Right lobe of liver (tissue), 6 donors: ENCODE measurements around the gene ITPRID2. TPM values are rescaled to one million over a fixed set of nuclear protein-coding genes. Genes with fewer than 3 reads are reported as not detected.
A peak's percentile ranks its signal among the peaks of the same experiment; 100 is the strongest.

Source experiments
- ATAC-seq, 4 donors: fragments of 200-7000 bp; cut with Tn5 transposase; one replicate each; pipeline ENCODE4 v1.9.1; 2020; ENCODE audit warnings: mild to moderate bottlenecking in 4 of 4, moderate library complexity in 4 of 4
- DNase-seq, 3 donors: peaks; one replicate each; pipeline ENCODE4 v3.0.0-alpha.2; 2020
- H3K27ac ChIP-seq, 3 donors: fragments of 200-600 bp; one replicate each; pipeline ENCODE4 v1.8.0; 2022
- H3K27me3 ChIP-seq, 2 donors: fragments of 200-600 bp; one replicate each; pipeline ENCODE4 v1.8.0; 2022
- H3K36me3 ChIP-seq, 4 donors: fragments of 200-600 bp; sonication (generic) in 1 of 4; one replicate each; pipeline versions ENCODE4 v1.5.1 to v1.8.0; 2017 to 2022; ENCODE audit warnings: control low read depth in 1 of 4
- H3K4me1 ChIP-seq, 4 donors: fragments of 200-600 bp; sonication (generic) in 1 of 4; one replicate each; pipeline versions ENCODE4 v1.5.1 to v1.8.0; 2017 to 2022; ENCODE audit warnings: control low read depth in 1 of 4
- H3K4me3 ChIP-seq, 3 donors: fragments of 200-600 bp; one replicate each; pipeline ENCODE4 v1.8.0; 2022
- H3K9me3 ChIP-seq, 4 donors: fragments of 200-600 bp; sonication (generic) in 1 of 4; one replicate each; pipeline versions ENCODE4 v1.5.1 to v1.8.0; 2017 to 2022; ENCODE audit warnings: control low read depth in 1 of 4
- POLR2A ChIP-seq: fragments of 450-650 bp; IDR thresholded peaks from one replicate; pipeline ENCODE4 v1.6.1; 2017; ENCODE audit warnings: antibody characterized with exemption, mild to moderate bottlenecking
- WGBS: methylation state at CpG from one replicate; pipeline ENCODE4 v1.1.6; 2018; ENCODE audit warnings: low coverage, low lambda C conversion rate; ENCODE audit not compliant: insufficient coverage; ENCODE audit errors: missing lambda C conversion rate; 5-methylcytosine and 5-hydroxymethylcytosine counted together
- intact Hi-C, 2 donors: fragments of 100-400 bp; cut with DNase I; formaldehyde crosslinking; loops; one replicate each; pipeline versions ENCODE4 v1.11.2 to v1.14.1; 2022
- total RNA-seq, 6 experiments: library from RNA; depleted of rRNA in 2 of 6; stranded (reverse); fragments of >200 nt in 2 of 6; fragmentation: NEBNext Ultra II Directional in 3 of 6; extraction: Animal tissue kit (Norgen Biotek cat#: 25700) in 3 of 6; gene quantifications; one replicate each; pipeline versions ENCODE4 v1.1.0 to v1.2.4, GENCODE V29; 2016 to 2023
- TF ChIP-seq, protein P1 (sequence below), 4 donors: fragments of 200-600 bp in 3 of 4; fragments of 450-650 bp in 1 of 4; IDR thresholded peaks; one replicate each; pipeline versions ENCODE4 v1.5.1 to v1.8.0; 2016 to 2022; ENCODE audit warnings: antibody characterized with exemption in 4 of 4, mild to moderate bottlenecking in 2 of 4
- donor health status: DM: no; HTN: yes; CAD: no.
- donor health status: DM: no; HTN: no; CAD: no.
- donor health status: DM: no; HTN: no; CAD: no.
- donor health status: DM: no; HTN: yes; CAD: no.
- donor health status: DM: no; HTN: yes; CAD: no.

The ITPRID2 gene
- total RNA-seq, 6 experiments from 2014 or later, result 49.4 to 129 (median 74.5) TPM

DNA sequence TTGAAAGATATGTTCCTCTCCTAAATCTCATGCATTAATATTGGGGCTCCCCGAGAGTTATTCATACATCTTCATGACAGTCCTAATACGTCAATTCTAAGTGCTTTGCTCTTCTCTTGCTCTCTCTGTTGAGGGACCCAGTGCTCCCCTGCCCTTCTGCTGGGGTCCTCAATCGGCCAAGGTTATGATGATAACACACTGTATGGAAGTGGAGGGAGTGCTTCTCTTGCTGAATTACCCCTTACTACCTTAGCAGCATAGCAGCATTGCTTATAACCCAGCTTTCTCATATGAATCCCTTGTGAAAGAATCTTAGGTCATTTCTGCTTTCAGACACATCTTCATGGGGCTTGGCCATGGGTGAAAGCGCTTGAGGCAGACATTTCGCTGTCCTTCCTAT is 43.2 kb downstream of the ITPRID2 start:
- Histone ChIP-seq H3K4me1 (no peaks in the 10 kb centered on the region), H3K9me3 (no peaks in the 10 kb centered on the region), H3K36me3 (peaks cover 0 to 11% (median 0%) of the 10 kb centered on the region in 4 donors), H3K27me3 (no peaks in the 10 kb centered on the region), H3K27ac (no peak overlapping the region), H3K4me3 (no peak overlapping the region)
- no peak for DNase-seq
- intact Hi-C loops, result no loop called here
- ATAC-seq, result no peak
- 87% methylated on average over 5 of the region's 5 CpGs for WGBS
- TF ChIP-seq, protein P1, sequence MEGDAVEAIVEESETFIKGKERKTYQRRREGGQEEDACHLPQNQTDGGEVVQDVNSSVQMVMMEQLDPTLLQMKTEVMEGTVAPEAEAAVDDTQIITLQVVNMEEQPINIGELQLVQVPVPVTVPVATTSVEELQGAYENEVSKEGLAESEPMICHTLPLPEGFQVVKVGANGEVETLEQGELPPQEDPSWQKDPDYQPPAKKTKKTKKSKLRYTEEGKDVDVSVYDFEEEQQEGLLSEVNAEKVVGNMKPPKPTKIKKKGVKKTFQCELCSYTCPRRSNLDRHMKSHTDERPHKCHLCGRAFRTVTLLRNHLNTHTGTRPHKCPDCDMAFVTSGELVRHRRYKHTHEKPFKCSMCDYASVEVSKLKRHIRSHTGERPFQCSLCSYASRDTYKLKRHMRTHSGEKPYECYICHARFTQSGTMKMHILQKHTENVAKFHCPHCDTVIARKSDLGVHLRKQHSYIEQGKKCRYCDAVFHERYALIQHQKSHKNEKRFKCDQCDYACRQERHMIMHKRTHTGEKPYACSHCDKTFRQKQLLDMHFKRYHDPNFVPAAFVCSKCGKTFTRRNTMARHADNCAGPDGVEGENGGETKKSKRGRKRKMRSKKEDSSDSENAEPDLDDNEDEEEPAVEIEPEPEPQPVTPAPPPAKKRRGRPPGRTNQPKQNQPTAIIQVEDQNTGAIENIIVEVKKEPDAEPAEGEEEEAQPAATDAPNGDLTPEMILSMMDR (IDR thresholded peaks at IDR 0.05), result no peak
- TF ChIP-seq POLR2A, result no peak

DNA sequence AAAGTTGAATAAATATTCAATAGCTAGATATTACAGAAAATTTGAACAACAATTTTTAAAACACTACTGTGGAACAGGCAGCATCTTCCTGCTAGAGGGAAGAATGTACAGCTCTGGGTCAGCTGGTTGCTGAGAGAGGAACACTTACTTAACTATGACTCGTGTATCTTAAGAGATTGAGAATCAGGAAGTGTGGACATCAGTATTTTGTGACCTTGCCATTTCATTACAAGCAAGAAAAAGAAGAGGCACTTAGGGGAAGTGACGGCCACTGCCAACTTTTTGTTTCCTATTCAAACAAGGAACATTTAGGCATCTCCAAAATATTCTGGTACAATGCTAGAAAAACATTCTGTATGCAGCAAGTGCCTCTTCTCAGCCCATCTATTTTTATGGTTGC is 45.9 kb downstream of the ITPRID2 start:
- Histone ChIP-seq H3K4me3 (no peak overlapping the region), H3K27me3 (no peaks in the 10 kb centered on the region), H3K4me1 (no peaks in the 10 kb centered on the region), H3K36me3 (no peaks in the 10 kb centered on the region), H3K9me3 (no peaks in the 10 kb centered on the region), H3K27ac (no peak overlapping the region)
- no peak for DNase-seq
- peak; percentile 62 to 74 (median 66) for ATAC-seq
- TF ChIP-seq, protein P1 (IDR thresholded peaks at IDR 0.05), result no peak
- no peak for TF ChIP-seq POLR2A
- intact Hi-C loops, result no loop called here
- 36% methylated on average over 2 of the region's 2 CpGs for WGBS

DNA sequence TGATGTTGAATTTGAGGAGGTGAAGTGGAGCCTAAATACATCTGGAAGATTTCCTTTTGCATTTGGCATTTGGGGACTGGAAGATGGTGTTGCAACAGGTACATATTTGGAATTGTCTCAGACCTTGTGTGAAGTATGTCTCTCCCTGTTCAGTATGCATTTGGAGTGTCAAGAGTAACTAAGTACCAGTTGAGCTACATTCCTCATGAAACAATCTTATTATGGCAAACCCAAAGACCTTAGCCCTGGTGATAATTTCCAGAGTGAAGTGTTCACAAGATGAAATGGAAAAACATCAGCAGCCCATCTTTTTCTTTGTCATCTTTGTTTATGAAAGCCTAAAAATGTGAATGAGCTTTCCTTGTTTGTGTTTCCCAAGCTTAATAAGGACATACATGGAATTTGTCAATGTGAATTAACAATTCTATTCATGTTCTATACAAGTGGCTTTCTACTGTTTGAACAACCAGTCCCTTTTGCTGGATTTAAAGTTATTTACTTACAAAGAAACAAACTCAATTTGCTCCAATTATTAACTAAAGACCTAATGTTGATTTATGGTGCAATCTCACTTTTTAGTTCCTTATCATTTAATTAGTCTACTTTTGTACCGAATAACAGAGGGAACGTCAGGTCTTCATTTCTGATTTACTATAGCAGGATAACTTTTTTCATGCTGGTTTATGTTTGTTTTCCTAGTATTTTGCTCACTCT is 52.0 kb downstream of the ITPRID2 start:
- ATAC-seq, result peak; percentile 61 to 81 (median 70)
- 37% methylated on average over 2 of the region's 2 CpGs for WGBS

DNA sequence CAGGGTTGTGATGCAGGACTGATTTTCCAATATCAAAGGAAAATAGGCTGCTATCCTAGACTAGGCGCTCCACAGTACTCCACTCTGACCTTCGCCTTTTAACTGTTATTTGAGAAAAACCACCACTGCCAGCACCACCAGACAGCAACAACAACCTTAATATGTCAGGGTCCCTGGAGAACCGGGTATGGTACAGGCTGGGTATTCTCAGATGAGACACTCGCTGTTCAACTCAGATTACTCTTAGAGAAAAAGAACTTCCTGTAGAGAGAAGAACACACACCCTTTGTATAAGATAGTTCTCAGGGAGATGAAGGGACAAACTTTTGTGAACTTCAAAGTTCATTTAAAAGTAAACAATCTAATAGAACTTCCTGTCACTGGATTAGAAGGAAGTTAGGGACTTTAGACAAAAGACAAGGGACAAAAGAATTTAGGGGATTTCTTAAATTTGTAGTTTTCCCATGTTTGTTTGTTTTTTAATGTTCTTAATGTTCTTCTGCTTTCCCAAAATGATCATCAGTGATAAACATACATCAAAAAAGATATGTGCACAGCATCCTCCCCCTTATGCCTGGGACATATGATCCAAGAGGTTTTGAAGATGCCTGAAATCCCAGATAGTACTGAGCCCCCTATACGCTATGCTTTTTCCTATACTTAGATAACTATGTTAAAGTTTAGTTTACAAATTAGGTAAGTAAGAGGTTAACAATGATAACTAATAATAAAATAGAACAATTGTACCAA is 52.8 kb downstream of the ITPRID2 start:
- H3K27me3 ChIP-seq, result no peaks in the 10 kb centered on the region
- peak overlapping the region in 2 of 3 donors; percentile 1 to 9 for H3K4me3 ChIP-seq
- TF ChIP-seq, protein P1 (IDR thresholded peaks at IDR 0.05), result no peak
- TF ChIP-seq POLR2A, result no peak
- 49% methylated on average over 5 of the region's 5 CpGs for WGBS
- intact Hi-C loops, result no loop called here
- H3K9me3 ChIP-seq, result no peaks in the 10 kb centered on the region
- DNase-seq (no peak), ATAC-seq (peak; percentile 76 to 89 (median 86))
- peaks cover 0 to 23% (median 9%) of the 10 kb centered on the region in 4 donors for H3K4me1 ChIP-seq
- peak overlapping the region; percentile 12 to 80 (median 56) for H3K27ac ChIP-seq
- H3K36me3 ChIP-seq, result no peaks in the 10 kb centered on the region

More for the DNA sequence above, 52.0 kb downstream of the ITPRID2 start:
- no peak for DNase-seq
- Histone ChIP-seq H3K9me3 (no peaks in the 10 kb centered on the region), H3K27ac (peak overlapping the region; percentile 12 to 80 (median 56)), H3K27me3 (no peaks in the 10 kb centered on the region), H3K36me3 (no peaks in the 10 kb centered on the region), H3K4me1 (peaks cover 0 to 23% (median 9%) of the 10 kb centered on the region in 4 donors), H3K4me3 (peak overlapping the region in 2 of 3 donors; percentile 1 to 9)
- intact Hi-C loops, result no loop called here
- TF ChIP-seq POLR2A, result no peak
- TF ChIP-seq, protein P1 (IDR thresholded peaks at IDR 0.05), result no peak
